ENCODE data around the gene CLTB. TPM values are rescaled to one million over a fixed set of nuclear protein-coding genes. Genes with fewer than 3 reads are reported as not detected.
"Not testable (repeated sequence)": the region's sequence is repeated elsewhere in the genome, so short reads cannot be mapped to it uniquely, and the experiment has no call there.

CLTB gene
- total and polyA plus RNA-seq, 2 of the 4 experiments (the other 2 are of a cell fraction): 87.6 to 99.9 TPM

- Histone ChIP-seq H2BK20ac (ENCODE audit: low read depth, low read length) (no peak overlapping the region), H3K36me3 (ENCODE audit: control insufficient read depth, insufficient read depth, low read length) (no peaks in the 10 kb centered on the region), H2AK9ac (replicated peaks; ENCODE audit: low read depth, low read length, poor library complexity) (no peak overlapping the region), H3K4me1 (ENCODE audit: control insufficient read depth, insufficient read depth, low read length) (peaks cover 3% of the 10 kb centered on the region), H3K18ac (ENCODE audit: low read depth, low read length) (no peak overlapping the region), H3K79me1 (ENCODE audit: low read depth in 1 of 2, low read length in 2 of 2) (peaks cover 0 to 20% of the 10 kb centered on the region in 2 experiments; a peak in 3 of 4 replicates), H4K8ac (ENCODE audit: low read depth in 2 of 2, low read length in 2 of 2) (no peak overlapping the region), H2BK15ac (ENCODE audit: low read depth, low read length) (no peak overlapping the region), H4K5ac (ENCODE audit: low read depth, low read length) (no peak overlapping the region), H3K9me3 (ENCODE audit: control insufficient read depth, insufficient read depth, low read length) (no peaks in the 10 kb centered on the region), H2AK5ac (ENCODE audit: low read depth, low read length) (no peak overlapping the region), H3K14ac (replicated peaks; ENCODE audit: low read depth, low read length) (no peak overlapping the region), H3K4me2 (ENCODE audit: low read depth, low read length) (no peak overlapping the region), H3K27ac (ENCODE audit: insufficient read depth, low read length) (no peak overlapping the region), H3K56ac (ENCODE audit: extremely low read depth, insufficient read depth, low read length) (no peak overlapping the region), H4K20me1 (ENCODE audit: insufficient read depth, low read length) (no peaks in the 10 kb centered on the region), H3K4me3 (ENCODE audit: insufficient read depth, low read depth, low read length) (no peak overlapping the region), H3K9ac (ENCODE audit: low read depth, low read length) (no peak overlapping the region), H3K27me3 (ENCODE audit: control insufficient read depth, insufficient read depth, low read length) (no peaks in the 10 kb centered on the region; the same call in 1 of the 2 replicates), H4K91ac (ENCODE audit: insufficient read depth, low read depth, low read length) (no peak overlapping the region), H3K23ac (ENCODE audit: low read depth, low read length) (no peak overlapping the region), H2AFZ (replicated peaks; ENCODE audit: low read length, poor library complexity) (no peak overlapping the region), H3K4ac (ENCODE audit: low read depth, low read length) (no peak overlapping the region), H2BK120ac (ENCODE audit: low read depth, low read length) (no peak overlapping the region), H3K9me1 (ENCODE audit: insufficient read depth, low read length) (no peaks in the 10 kb centered on the region; the same call in 1 of the 2 replicates), H2BK5ac (ENCODE audit: low read depth, low read length, poor library complexity, severe bottlenecking) (no peak overlapping the region)
- CTCF ChIA-PET: no interaction called here
- BruUV-seq (replicated peaks): no TSS peak
- intact Hi-C loops (cut with micrococcal nuclease) (no loop called here), dilution Hi-C loops (cut with HindIII; ENCODE audit: low sequenced_read_pairs, unreplicated experiment) (no loop called here), in situ Hi-C loops (cut with MboI; ENCODE audit: low sequenced_read_pairs) (no loop called here)
- WGBS, 2 experiments (ENCODE audit: extremely low coverage in 2 of 2, insufficient read length in 1 of 2): no CpG with 5 or more reads among the region's 5 CpGs
- no peak for ATAC-seq (ENCODE audit: low read depth)
- TF ChIP-seq USF2 (IDR thresholded peaks at IDR 0.05; ENCODE audit: low read depth, low read length): no peak
- TF ChIP-seq MXI1 (IDR thresholded peaks at IDR 0.05; ENCODE audit: borderline replicate concordance, low read depth, low read length): no peak
- POLR2A ChIA-PET (ENCODE audit: unreplicated experiment): no interaction called here
- no peak for DNase-seq
Measured at GRCh38 chr5:176444742-176445141, 28.4 kb upstream of the CLTB start.

DNA sequence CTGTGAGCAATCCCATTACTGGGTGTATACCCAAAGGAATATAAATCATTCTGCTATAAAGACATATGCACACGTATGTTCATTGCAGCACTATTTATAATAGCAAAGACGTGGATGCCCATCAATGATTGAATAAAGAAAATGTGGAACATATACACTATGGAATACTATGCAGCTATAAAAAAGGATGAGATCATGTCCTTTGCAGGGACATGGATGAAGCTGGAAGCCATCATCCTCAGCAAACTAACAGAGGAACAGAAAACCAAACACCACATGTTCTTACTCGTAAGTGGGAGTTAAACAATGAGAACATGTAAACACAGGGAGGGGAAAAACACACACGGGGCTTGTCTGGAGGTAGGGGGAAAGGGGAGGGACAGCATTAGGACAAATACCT is 26.6 kb upstream of the CLTB start:
- H3K56ac ChIP-seq (ENCODE audit: extremely low read depth, insufficient read depth, low read length); H3K9me3 ChIP-seq (ENCODE audit: control insufficient read depth, insufficient read depth, low read length); H4K20me1 ChIP-seq (ENCODE audit: insufficient read depth, low read length); DNase-seq; ATAC-seq (ENCODE audit: low read depth); POLR2A ChIA-PET (ENCODE audit: unreplicated experiment); H3K4me1 ChIP-seq (ENCODE audit: control insufficient read depth, insufficient read depth, low read length); H3K4me3 ChIP-seq (ENCODE audit: insufficient read depth, low read depth, low read length); H2AK5ac ChIP-seq (ENCODE audit: low read depth, low read length); H4K91ac ChIP-seq (ENCODE audit: insufficient read depth, low read depth, low read length); H2BK120ac ChIP-seq (ENCODE audit: low read depth, low read length); dilution Hi-C loops (cut with HindIII; ENCODE audit: low sequenced_read_pairs, unreplicated experiment); BruUV-seq (replicated peaks); intact Hi-C loops (cut with micrococcal nuclease); H3K9ac ChIP-seq (ENCODE audit: low read depth, low read length); CTCF ChIA-PET; in situ Hi-C loops (cut with MboI; ENCODE audit: low sequenced_read_pairs); H2AFZ ChIP-seq (replicated peaks; ENCODE audit: low read length, poor library complexity); H2BK15ac ChIP-seq (ENCODE audit: low read depth, low read length); H3K23ac ChIP-seq (ENCODE audit: low read depth, low read length); H3K9me1 ChIP-seq (ENCODE audit: insufficient read depth, low read length); H2BK5ac ChIP-seq (ENCODE audit: low read depth, low read length, poor library complexity, severe bottlenecking); H4K8ac ChIP-seq (ENCODE audit: low read depth in 2 of 2, low read length in 2 of 2); H3K27ac ChIP-seq (ENCODE audit: insufficient read depth, low read length); H3K18ac ChIP-seq (ENCODE audit: low read depth, low read length); H3K79me1 ChIP-seq (ENCODE audit: low read depth in 1 of 2, low read length in 2 of 2); H3K4ac ChIP-seq (ENCODE audit: low read depth, low read length); H3K36me3 ChIP-seq (ENCODE audit: control insufficient read depth, insufficient read depth, low read length); H4K5ac ChIP-seq (ENCODE audit: low read depth, low read length); H2BK20ac ChIP-seq (ENCODE audit: low read depth, low read length); H2AK9ac ChIP-seq (replicated peaks; ENCODE audit: low read depth, low read length, poor library complexity); H3K14ac ChIP-seq (replicated peaks; ENCODE audit: low read depth, low read length); H3K4me2 ChIP-seq (ENCODE audit: low read depth, low read length); H3K27me3 ChIP-seq (ENCODE audit: control insufficient read depth, insufficient read depth, low read length): not testable (repeated sequence)
- WGBS, 2 experiments (ENCODE audit: extremely low coverage in 2 of 2, insufficient read length in 1 of 2): no CpG with 5 or more reads among the region's 4 CpGs

Measured in IMR-90 (cell line).